Right lobe of liver (tissue), 6 donors: ENCODE results near the gene KLHL17. TPM values are rescaled to one million over a fixed set of nuclear protein-coding genes. Genes with fewer than 3 reads are reported as not detected.

Experiments used
- ATAC-seq, 4 donors: fragments of 200-7000 bp; cut with Tn5 transposase; one replicate each; pipeline ENCODE4 v1.9.1; 2020; ENCODE audit warnings: mild to moderate bottlenecking in 4 of 4, moderate library complexity in 4 of 4
- DNase-seq, 3 donors: peaks; one replicate each; pipeline ENCODE4 v3.0.0-alpha.2; 2020
- H3K27ac ChIP-seq, 3 donors: fragments of 200-600 bp; one replicate each; pipeline ENCODE4 v1.8.0; 2022
- H3K27me3 ChIP-seq, 2 donors: fragments of 200-600 bp; one replicate each; pipeline ENCODE4 v1.8.0; 2022
- H3K36me3 ChIP-seq, 4 donors: fragments of 200-600 bp; sonication (generic) in 1 of 4; one replicate each; pipeline versions ENCODE4 v1.5.1 to v1.8.0; 2017 to 2022; ENCODE audit warnings: control low read depth in 1 of 4
- H3K4me1 ChIP-seq, 4 donors: fragments of 200-600 bp; sonication (generic) in 1 of 4; one replicate each; pipeline versions ENCODE4 v1.5.1 to v1.8.0; 2017 to 2022; ENCODE audit warnings: control low read depth in 1 of 4
- H3K4me3 ChIP-seq, 3 donors: fragments of 200-600 bp; one replicate each; pipeline ENCODE4 v1.8.0; 2022
- H3K9me3 ChIP-seq, 4 donors: fragments of 200-600 bp; sonication (generic) in 1 of 4; one replicate each; pipeline versions ENCODE4 v1.5.1 to v1.8.0; 2017 to 2022; ENCODE audit warnings: control low read depth in 1 of 4
- CTCF ChIP-seq, 4 donors: fragments of 200-600 bp in 3 of 4; fragments of 450-650 bp in 1 of 4; IDR thresholded peaks; one replicate each; pipeline versions ENCODE4 v1.5.1 to v1.8.0; 2016 to 2022; ENCODE audit warnings: antibody characterized with exemption in 4 of 4, mild to moderate bottlenecking in 2 of 4
- POLR2A ChIP-seq: fragments of 450-650 bp; IDR thresholded peaks from one replicate; pipeline ENCODE4 v1.6.1; 2017; ENCODE audit warnings: antibody characterized with exemption, mild to moderate bottlenecking
- WGBS: methylation state at CpG from one replicate; pipeline ENCODE4 v1.1.6; 2018; ENCODE audit warnings: low coverage, low lambda C conversion rate; ENCODE audit not compliant: insufficient coverage; ENCODE audit errors: missing lambda C conversion rate; 5-methylcytosine and 5-hydroxymethylcytosine counted together
- intact Hi-C, 2 donors: fragments of 100-400 bp; cut with DNase I; formaldehyde crosslinking; loops; one replicate each; pipeline versions ENCODE4 v1.11.2 to v1.14.1; 2022
- total RNA-seq, 6 experiments: library from RNA; depleted of rRNA in 2 of 6; stranded (reverse); fragments of >200 nt in 2 of 6; fragmentation: NEBNext Ultra II Directional in 3 of 6; extraction: Animal tissue kit (Norgen Biotek cat#: 25700) in 3 of 6; gene quantifications; one replicate each; pipeline versions ENCODE4 v1.1.0 to v1.2.4, GENCODE V29; 2016 to 2023
- donor health status: DM: no; HTN: yes; CAD: no.
- donor health status: DM: no; HTN: no; CAD: no.
- donor health status: DM: no; HTN: no; CAD: no.
- donor health status: DM: no; HTN: yes; CAD: no.
- donor health status: DM: no; HTN: yes; CAD: no.

The KLHL17 gene
- total RNA-seq, 6 experiments from 2014 or later: 1.9 to 6.7 (median 4.3) TPM

- no peak for ATAC-seq
- H3K27me3 ChIP-seq: peaks cover 0 to 12% of the 10 kb centered on the region in 2 donors
- H3K9me3 ChIP-seq: no peaks in the 10 kb centered on the region
- DNase-seq: peak in 1 of 3 donors; percentile 14
- no peaks in the 10 kb centered on the region for H3K36me3 ChIP-seq
- intact Hi-C loops: no loop called here
- TF ChIP-seq CTCF (IDR thresholded peaks at IDR 0.05) (no peak), POLR2A (no peak)
- no peak overlapping the region for H3K27ac ChIP-seq
- no CpG with 5 or more reads among the region's 42 CpGs for WGBS
- H3K4me1 ChIP-seq: peaks cover 0 to 8% (median 2%) of the 10 kb centered on the region in 4 donors
- no peak overlapping the region for H3K4me3 ChIP-seq
Measured at GRCh38 chr1:970973-971730, 10.8 kb downstream of the KLHL17 start.

GRCh38 chr1:971751-972506, 11.5 kb downstream of the KLHL17 start:
- TF ChIP-seq POLR2A: no peak
- no peak for TF ChIP-seq CTCF (IDR thresholded peaks at IDR 0.05)
- WGBS: 77% methylated on average over 8 of the region's 34 CpGs
- peaks cover 0 to 12% of the 10 kb centered on the region in 2 donors for H3K27me3 ChIP-seq
- peaks cover 0 to 6% (median 2%) of the 10 kb centered on the region in 4 donors for H3K4me1 ChIP-seq
- ATAC-seq: no peak
- H3K9me3 ChIP-seq: no peaks in the 10 kb centered on the region
- H3K27ac ChIP-seq: no peak overlapping the region
- intact Hi-C loops: no loop called here
- peak in 1 of 3 donors; percentile 16 for DNase-seq
- H3K4me3 ChIP-seq: no peak overlapping the region
- H3K36me3 ChIP-seq: no peaks in the 10 kb centered on the region

GRCh38 chr1:972726-973458, 12.5 kb downstream of the KLHL17 start:
- peaks cover 0 to 12% of the 10 kb centered on the region in 2 donors for H3K27me3 ChIP-seq
- TF ChIP-seq POLR2A (no peak), CTCF (IDR thresholded peaks at IDR 0.05) (no peak)
- DNase-seq: peak in 2 of 3 donors; percentile 19 to 43

GRCh38 chr1:973459-974292, 13.3 kb downstream of the KLHL17 start:
- Histone ChIP-seq H3K4me1 (peaks cover 0 to 6% (median 0%) of the 10 kb centered on the region in 4 donors), H3K27ac (no peak overlapping the region), H3K9me3 (no peaks in the 10 kb centered on the region), H3K27me3 (peaks cover 0 to 12% of the 10 kb centered on the region in 2 donors), H3K36me3 (no peaks in the 10 kb centered on the region), H3K4me3 (no peak overlapping the region)
- TF ChIP-seq POLR2A (no peak), CTCF (IDR thresholded peaks at IDR 0.05) (no peak)
- DNase-seq (peak in 2 of 3 donors; percentile 16 to 39), ATAC-seq (no peak)
- intact Hi-C loops: no loop called here
- 66% methylated on average over 8 of the region's 28 CpGs for WGBS

More at GRCh38 chr1:972726-973458, 12.5 kb downstream of the KLHL17 start:
- no peak overlapping the region for H3K4me3 ChIP-seq
- no peaks in the 10 kb centered on the region for H3K9me3 ChIP-seq
- 81% methylated on average over 5 of the region's 28 CpGs for WGBS
- intact Hi-C loops: no loop called here
- H3K36me3 ChIP-seq: no peaks in the 10 kb centered on the region
- no peak overlapping the region for H3K27ac ChIP-seq
- no peak for ATAC-seq
- H3K4me1 ChIP-seq: peaks cover 0 to 6% (median 0%) of the 10 kb centered on the region in 4 donors
